ENCODE data around the gene IZUMO1. TPM values are rescaled to one million over a fixed set of nuclear protein-coding genes. Genes with fewer than 3 reads are reported as not detected.

Gene IZUMO1
- total RNA-seq, 4 donors from 2014 or later = not detected

DNA sequence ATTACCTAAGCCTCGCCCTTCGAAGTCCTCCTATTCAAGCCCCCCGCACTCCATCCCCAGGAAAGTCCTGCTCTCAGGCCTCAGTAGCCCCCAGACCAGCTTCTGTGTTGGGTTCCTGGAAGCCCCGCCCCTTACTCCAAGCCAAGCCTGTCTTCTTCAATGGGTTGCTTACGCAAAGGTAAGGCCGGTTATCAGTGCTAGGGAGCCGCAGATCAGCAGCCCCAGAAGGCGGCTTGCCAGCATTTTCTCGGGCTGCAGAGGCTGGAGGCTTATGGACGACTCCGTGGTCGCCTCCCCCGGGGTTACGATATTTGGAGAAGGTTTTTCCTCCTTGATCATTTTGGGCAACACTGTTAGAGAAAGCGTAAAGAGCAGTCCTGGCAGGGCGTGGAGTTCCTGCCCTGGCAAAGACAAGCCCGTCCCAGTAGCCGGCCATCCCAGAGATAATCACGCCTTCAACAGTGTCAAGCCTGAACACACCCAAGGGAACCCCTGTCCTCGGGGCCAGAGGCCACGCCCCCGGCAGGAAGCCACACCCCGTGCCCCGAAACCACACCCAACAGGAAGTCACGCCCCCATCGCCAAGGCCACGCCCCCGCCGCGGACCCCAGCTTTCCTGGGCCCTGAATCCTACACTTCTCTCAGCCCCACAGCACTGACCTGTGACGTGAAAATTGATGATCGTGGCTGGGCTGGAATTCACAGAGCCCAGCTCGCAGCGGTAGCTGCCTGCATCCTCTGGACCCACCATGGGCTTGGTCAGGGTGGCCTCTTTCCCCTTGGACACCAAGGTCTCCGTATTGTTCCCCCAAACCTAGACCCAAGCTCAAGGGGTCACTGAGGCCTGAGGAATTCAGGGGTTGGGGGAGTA, 5.3 kb downstream of the IZUMO1 start:
- Histone ChIP-seq H3K4me1 (peaks cover 7 to 40% (median 33%) of the 10 kb centered on the region in 4 donors), H3K27me3 (peaks cover 0 to 15% (median under 1%) of the 10 kb centered on the region in 4 donors), H3K27ac (replicated peaks in 1 of 4) (peak overlapping the region; percentile 70 to 82 (median 75)), H3K36me3 (peaks cover 0 to 2% (median 0%) of the 10 kb centered on the region in 4 donors), H3K4me3 (peak overlapping the region; percentile 60 to 77 (median 66)), H3K9me3 (peaks cover 0 to 3% (median 0%) of the 10 kb centered on the region in 4 donors)
- TF ChIP-seq, protein P1, sequence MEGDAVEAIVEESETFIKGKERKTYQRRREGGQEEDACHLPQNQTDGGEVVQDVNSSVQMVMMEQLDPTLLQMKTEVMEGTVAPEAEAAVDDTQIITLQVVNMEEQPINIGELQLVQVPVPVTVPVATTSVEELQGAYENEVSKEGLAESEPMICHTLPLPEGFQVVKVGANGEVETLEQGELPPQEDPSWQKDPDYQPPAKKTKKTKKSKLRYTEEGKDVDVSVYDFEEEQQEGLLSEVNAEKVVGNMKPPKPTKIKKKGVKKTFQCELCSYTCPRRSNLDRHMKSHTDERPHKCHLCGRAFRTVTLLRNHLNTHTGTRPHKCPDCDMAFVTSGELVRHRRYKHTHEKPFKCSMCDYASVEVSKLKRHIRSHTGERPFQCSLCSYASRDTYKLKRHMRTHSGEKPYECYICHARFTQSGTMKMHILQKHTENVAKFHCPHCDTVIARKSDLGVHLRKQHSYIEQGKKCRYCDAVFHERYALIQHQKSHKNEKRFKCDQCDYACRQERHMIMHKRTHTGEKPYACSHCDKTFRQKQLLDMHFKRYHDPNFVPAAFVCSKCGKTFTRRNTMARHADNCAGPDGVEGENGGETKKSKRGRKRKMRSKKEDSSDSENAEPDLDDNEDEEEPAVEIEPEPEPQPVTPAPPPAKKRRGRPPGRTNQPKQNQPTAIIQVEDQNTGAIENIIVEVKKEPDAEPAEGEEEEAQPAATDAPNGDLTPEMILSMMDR (IDR thresholded peaks at IDR 0.05) = no peak
- TF ChIP-seq POLR2AphosphoS5 (IDR thresholded peaks at IDR 0.05) = peak; percentile 25 to 62
- TF ChIP-seq POLR2A (IDR thresholded peaks at IDR 0.05; ENCODE audit: low read depth) = no peak
- no peak for TF ChIP-seq EP300 (IDR thresholded peaks at IDR 0.05)
- intact Hi-C loops (cut with DNase I) = no loop called here
- no peak for DNase-seq (ENCODE audit: extremely low spot score)
- WGBS = 75% methylated on average over 21 of the region's 35 CpGs

DNA sequence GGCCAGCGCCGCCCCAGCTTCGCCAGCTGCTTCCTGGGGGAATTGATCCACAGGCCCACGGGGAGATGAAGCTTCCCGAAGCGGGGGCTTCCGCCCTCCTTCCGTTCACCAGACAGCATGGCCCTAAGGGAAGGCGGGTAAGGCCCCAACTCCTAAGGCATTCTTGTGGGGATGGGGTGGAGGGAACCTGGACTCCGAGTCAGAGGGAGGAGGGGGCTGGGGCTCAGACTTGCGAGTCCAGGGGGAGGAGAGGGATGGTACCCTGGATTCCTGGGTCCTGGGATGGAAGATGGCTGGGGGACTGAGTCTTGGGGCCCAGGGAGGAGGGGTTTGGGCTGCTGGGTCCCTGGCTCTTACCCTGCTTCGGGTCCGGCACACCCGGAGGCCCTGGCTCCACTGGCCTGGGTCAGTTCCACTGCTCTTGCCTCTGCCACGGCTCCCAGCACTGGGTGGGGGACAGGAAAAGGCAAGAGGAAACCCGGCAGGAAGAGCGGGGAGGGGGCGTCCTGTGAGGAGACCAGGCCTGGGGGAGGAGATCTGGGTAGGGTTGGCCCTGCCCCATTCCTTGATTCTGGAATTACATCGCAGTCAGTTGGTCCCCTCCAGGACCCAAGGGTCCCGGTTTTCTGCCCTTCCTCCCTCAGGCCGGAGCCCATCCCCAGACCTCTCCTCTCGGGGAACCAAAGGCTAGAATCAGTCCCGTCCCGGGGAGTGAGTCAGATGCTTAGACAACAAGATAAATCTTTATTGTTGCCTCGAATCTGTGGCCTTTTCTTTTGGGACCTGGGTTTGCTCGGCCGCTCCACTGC, 6.3 kb downstream of the IZUMO1 start, which contains the start of gene RASIP1:
Gene RASIP1 (minus strand): TSS at position 447 of the 809 bp plus-strand sequence. CDS start 328 bp downstream, at position 119.
- H3K9me3 ChIP-seq = no peaks in the 10 kb centered on the region
- TF ChIP-seq EP300 (IDR thresholded peaks at IDR 0.05) = no peak
- TF ChIP-seq POLR2AphosphoS5 (IDR thresholded peaks at IDR 0.05) = peak; percentile 64 to 77
- TF ChIP-seq, protein P1 (IDR thresholded peaks at IDR 0.05) = no peak
- H3K27ac ChIP-seq (replicated peaks in 1 of 4) = peak within 1 kb of the TSS; percentile 70 to 82 (median 75)
- 52% methylated on average over 24 of the region's 27 CpGs for WGBS
- H3K4me3 ChIP-seq = peak within 1 kb of the TSS; percentile 60 to 77 (median 66)
- peaks cover 0 to 7% (median 0%) of the 10 kb centered on the region in 4 donors for H3K27me3 ChIP-seq
- DNase-seq (ENCODE audit: extremely low spot score) = no peak
- intact Hi-C loops (cut with DNase I) = no loop called here
- peaks cover 0 to 8% (median 0%) of the 10 kb centered on the region in 4 donors for H3K36me3 ChIP-seq
- peaks cover 6 to 39% (median 33%) of the 10 kb centered on the region in 4 donors for H3K4me1 ChIP-seq

DNA sequence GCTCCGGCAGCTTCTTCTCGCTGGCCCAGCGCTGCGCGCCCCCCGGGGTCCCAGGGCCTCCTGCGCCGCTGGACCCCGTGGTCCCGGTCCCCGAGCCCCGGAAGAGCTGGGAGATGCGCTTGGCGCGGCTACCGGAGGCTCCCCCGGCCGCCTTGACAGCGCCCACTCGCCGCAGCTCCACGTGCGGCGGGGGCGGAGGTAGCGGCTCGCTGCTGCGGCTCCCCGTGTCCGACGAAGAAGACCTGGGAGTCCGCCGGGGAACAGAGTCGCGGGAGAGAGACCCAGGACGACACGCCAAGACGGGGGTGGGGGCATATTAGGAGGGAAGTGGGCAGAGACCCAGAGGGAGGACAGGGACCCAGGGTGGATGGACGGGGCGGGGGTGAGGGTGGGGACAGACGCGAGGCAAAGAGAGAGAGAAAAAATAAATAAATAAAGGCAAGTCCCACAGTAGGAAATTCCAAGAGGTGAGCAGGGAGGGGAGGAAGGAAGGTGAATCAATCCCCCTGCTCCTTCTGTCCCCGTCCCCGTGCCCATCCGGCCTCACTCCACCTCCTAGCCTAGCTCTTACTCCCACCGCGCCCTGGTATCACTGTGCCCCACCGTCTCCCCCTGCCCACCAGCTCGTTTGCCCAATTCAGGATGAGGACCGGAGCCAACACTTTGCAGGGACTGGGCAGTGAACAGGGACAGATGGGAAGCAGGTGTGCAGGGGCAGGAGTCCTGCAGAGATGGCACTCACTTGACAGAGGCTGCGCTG, 7.1 kb downstream of the IZUMO1 start:
- peaks cover 0 to 9% (median 2%) of the 10 kb centered on the region in 4 donors for H3K27me3 ChIP-seq
- peaks cover 0 to 16% (median 0%) of the 10 kb centered on the region in 4 donors for H3K36me3 ChIP-seq
- H3K9me3 ChIP-seq = no peaks in the 10 kb centered on the region
- DNase-seq (ENCODE audit: extremely low spot score) = no peak
- TF ChIP-seq POLR2AphosphoS5 (IDR thresholded peaks at IDR 0.05) (no peak), POLR2A (IDR thresholded peaks at IDR 0.05; ENCODE audit: low read depth) (no peak), EP300 (IDR thresholded peaks at IDR 0.05) (no peak)
- TF ChIP-seq, protein P1 (IDR thresholded peaks at IDR 0.05) = no peak
- peak overlapping the region; percentile 70 to 82 (median 75) for H3K27ac ChIP-seq (replicated peaks in 1 of 4)
- intact Hi-C loops (cut with DNase I) = loop anchor here (2.0 kb wide), 1 partner anchor 65 kb away; no protein-coding TSS in a partner anchor
- peaks cover 6 to 39% (median 35%) of the 10 kb centered on the region in 4 donors for H3K4me1 ChIP-seq
- WGBS = 28% methylated on average over 31 of the region's 51 CpGs
- peak overlapping the region; percentile 60 to 77 (median 66) for H3K4me3 ChIP-seq

Measured in esophagus muscularis mucosa (tissue), 4 donors.